Activated naive CD8-positive, alpha-beta T cell treated with anti-CD3 and anti-CD28 coated beads, Interleukin-2, amount 50 U/mL, for 24 hours (primary cell): ENCODE data around the gene NT5C.
A peak's percentile ranks its signal among the peaks of the same experiment; 100 is the strongest.

Experiments used
- ATAC-seq: fragments of 150-1000 bp; cut with Tn5 transposase; one replicate; pipeline ENCODE4 v1.10.0; 2021
- DNase-seq: peaks from one replicate; pipeline ENCODE4 v3.0.0; 2021
- H3K27ac Mint-ChIP-seq: one replicate; pipeline ENCODE4 v1.8.0; 2021; ENCODE audit warnings: mild to moderate bottlenecking, mixed read lengths
- H3K27me3 Mint-ChIP-seq: one replicate; pipeline ENCODE4 v1.8.0; 2021; ENCODE audit warnings: mixed read lengths
- H3K36me3 Mint-ChIP-seq: one replicate; pipeline ENCODE4 v1.8.0; 2021; ENCODE audit warnings: low read depth, mixed read lengths
- H3K4me1 Mint-ChIP-seq: one replicate; pipeline ENCODE4 v1.8.0; 2021; ENCODE audit warnings: mixed read lengths
- H3K4me3 Mint-ChIP-seq: one replicate; pipeline ENCODE4 v1.8.0; 2021; ENCODE audit warnings: mild to moderate bottlenecking, moderate library complexity, mixed read lengths
- H3K9me3 Mint-ChIP-seq: one replicate; pipeline ENCODE4 v1.8.0; 2021; ENCODE audit warnings: mixed read lengths

NT5C gene

GRCh38 chr17:75099881-75100595 lies 31.5 kb downstream of the NT5C start:
- H3K27ac Mint-ChIP-seq = no peak overlapping the region
- H3K4me1 Mint-ChIP-seq = peaks cover 7% of the 10 kb centered on the region
- no peak for ATAC-seq
- no peaks in the 10 kb centered on the region for H3K9me3 Mint-ChIP-seq
- DNase-seq = no peak
- no peaks in the 10 kb centered on the region for H3K27me3 Mint-ChIP-seq
- H3K4me3 Mint-ChIP-seq = no peak overlapping the region
- H3K36me3 Mint-ChIP-seq = no peaks in the 10 kb centered on the region

GRCh38 chr17:75098861-75099260 lies 32.7 kb downstream of the NT5C start:
- Mint-ChIP-seq H3K9me3 (no peaks in the 10 kb centered on the region), H3K27ac (no peak overlapping the region), H3K27me3 (no peaks in the 10 kb centered on the region), H3K4me3 (no peak overlapping the region), H3K4me1 (peaks cover 7% of the 10 kb centered on the region), H3K36me3 (no peaks in the 10 kb centered on the region)
- no peak for DNase-seq
- ATAC-seq = no peak

GRCh38 chr17:75097865-75098264 lies 33.7 kb downstream of the NT5C start:
- Mint-ChIP-seq H3K27ac (no peak overlapping the region), H3K36me3 (no peaks in the 10 kb centered on the region), H3K27me3 (no peaks in the 10 kb centered on the region), H3K4me3 (no peak overlapping the region), H3K9me3 (no peaks in the 10 kb centered on the region), H3K4me1 (peaks cover 7% of the 10 kb centered on the region)
- DNase-seq (no peak), ATAC-seq (no peak)

GRCh38 chr17:75096082-75096625 lies 35.4 kb downstream of the NT5C start:
- no peaks in the 10 kb centered on the region for H3K27me3 Mint-ChIP-seq
- H3K36me3 Mint-ChIP-seq = no peaks in the 10 kb centered on the region
- peak; percentile 21 for ATAC-seq
- H3K4me3 Mint-ChIP-seq = no peak overlapping the region
- H3K4me1 Mint-ChIP-seq = peaks cover 2% of the 10 kb centered on the region
- H3K27ac Mint-ChIP-seq = no peak overlapping the region
- no peak for DNase-seq
- H3K9me3 Mint-ChIP-seq = no peaks in the 10 kb centered on the region

GRCh38 chr17:75094871-75095399 lies 36.6 kb downstream of the NT5C start:
- H3K4me3 Mint-ChIP-seq = no peak overlapping the region
- H3K9me3 Mint-ChIP-seq = no peaks in the 10 kb centered on the region
- peaks cover 2% of the 10 kb centered on the region for H3K4me1 Mint-ChIP-seq
- no peaks in the 10 kb centered on the region for H3K27me3 Mint-ChIP-seq
- no peak for DNase-seq
- ATAC-seq = no peak
- H3K36me3 Mint-ChIP-seq = no peaks in the 10 kb centered on the region
- H3K27ac Mint-ChIP-seq = no peak overlapping the region

GRCh38 chr17:75093548-75094158 lies 37.9 kb downstream of the NT5C start:
- Mint-ChIP-seq H3K27ac (no peak overlapping the region), H3K4me3 (no peak overlapping the region), H3K9me3 (no peaks in the 10 kb centered on the region), H3K27me3 (no peaks in the 10 kb centered on the region), H3K36me3 (no peaks in the 10 kb centered on the region), H3K4me1 (peaks cover 12% of the 10 kb centered on the region)
- ATAC-seq (no peak), DNase-seq (no peak)

GRCh38 chr17:75091855-75092327 lies 39.7 kb downstream of the NT5C start:
- ATAC-seq (no peak), DNase-seq (no peak)
- H3K27me3 Mint-ChIP-seq = no peaks in the 10 kb centered on the region
- no peaks in the 10 kb centered on the region for H3K36me3 Mint-ChIP-seq
- no peak overlapping the region for H3K4me3 Mint-ChIP-seq
- H3K4me1 Mint-ChIP-seq = peaks cover 20% of the 10 kb centered on the region
- H3K9me3 Mint-ChIP-seq = no peaks in the 10 kb centered on the region
- no peak overlapping the region for H3K27ac Mint-ChIP-seq

- no peak for ATAC-seq
- H3K9me3 Mint-ChIP-seq = no peaks in the 10 kb centered on the region
- no peak overlapping the region for H3K4me3 Mint-ChIP-seq
- no peak overlapping the region for H3K27ac Mint-ChIP-seq
- no peaks in the 10 kb centered on the region for H3K27me3 Mint-ChIP-seq
- H3K36me3 Mint-ChIP-seq = no peaks in the 10 kb centered on the region
- DNase-seq = no peak
- H3K4me1 Mint-ChIP-seq = peaks cover 25% of the 10 kb centered on the region
Observed at GRCh38 chr17:75090871-75091854, 40.4 kb downstream of the NT5C start.

GRCh38 chr17:75088465-75089417 lies 42.8 kb downstream of the NT5C start:
- peaks cover 32% of the 10 kb centered on the region for H3K4me1 Mint-ChIP-seq
- peak overlapping the region; percentile 57 for H3K27ac Mint-ChIP-seq
- peak overlapping the region; percentile 35 for H3K4me3 Mint-ChIP-seq
- no peaks in the 10 kb centered on the region for H3K9me3 Mint-ChIP-seq
- DNase-seq (no peak), ATAC-seq (peak; percentile 63)
- H3K36me3 Mint-ChIP-seq = no peaks in the 10 kb centered on the region
- no peaks in the 10 kb centered on the region for H3K27me3 Mint-ChIP-seq

- Mint-ChIP-seq H3K4me1 (peaks cover 34% of the 10 kb centered on the region), H3K36me3 (no peaks in the 10 kb centered on the region), H3K27ac (peak within 1 kb of the TSS; percentile 65), H3K27me3 (no peaks in the 10 kb centered on the region), H3K9me3 (no peaks in the 10 kb centered on the region), H3K4me3 (peak within 1 kb of the TSS; percentile 47)
- ATAC-seq = peak; percentile 55
- peak; percentile 47 for DNase-seq
Observed at GRCh38 chr17:75087558-75088453, 43.7 kb downstream of the NT5C start, which contains the start of gene SLC16A5. TSS of gene SLC16A5 (plus strand) at chr17:75087954. CDS start at chr17:75093637, 5,683 bp downstream.

GRCh38 chr17:75087182-75087557 lies 44.4 kb downstream of the NT5C start:
- H3K27ac Mint-ChIP-seq = peak overlapping the region; percentile 65
- no peaks in the 10 kb centered on the region for H3K27me3 Mint-ChIP-seq
- H3K9me3 Mint-ChIP-seq = no peaks in the 10 kb centered on the region
- no peak for ATAC-seq
- no peaks in the 10 kb centered on the region for H3K36me3 Mint-ChIP-seq
- DNase-seq = no peak
- peaks cover 34% of the 10 kb centered on the region for H3K4me1 Mint-ChIP-seq
- peak overlapping the region; percentile 47 for H3K4me3 Mint-ChIP-seq

- Mint-ChIP-seq H3K27ac (no peak overlapping the region), H3K36me3 (no peaks in the 10 kb centered on the region), H3K4me1 (peaks cover 34% of the 10 kb centered on the region), H3K27me3 (no peaks in the 10 kb centered on the region), H3K9me3 (no peaks in the 10 kb centered on the region), H3K4me3 (peak overlapping the region; percentile 47)
- no peak for DNase-seq
- no peak for ATAC-seq
Observed at GRCh38 chr17:75086496-75087181, 44.9 kb downstream of the NT5C start.
